Fibroblast of lung (primary cell): ENCODE results near the gene AKT1S1.

Experiments used
- EZH2 ChIP-seq: IDR thresholded peaks from 2 replicates; pipeline ENCODE4 v1.5.1; 2012; ENCODE audit warnings: low read length, control low read depth, mild to moderate bottlenecking; ENCODE audit errors: missing control alignments
- TF ChIP-seq, protein P1 (sequence below), 2 donors: IDR thresholded peaks in 1 of 2; conservative IDR thresholded peaks in 1 of 2; 1 replicate in 1 of 2; 2 replicates in 1 of 2; pipeline ENCODE4 v1.5.1; 2011 to 2012; ENCODE audit warnings: low read length in 2 of 2, control low read depth in 1 of 2, inconsistent platforms in 1 of 2, low read depth in 1 of 2, mild to moderate bottlenecking in 1 of 2

DNA sequence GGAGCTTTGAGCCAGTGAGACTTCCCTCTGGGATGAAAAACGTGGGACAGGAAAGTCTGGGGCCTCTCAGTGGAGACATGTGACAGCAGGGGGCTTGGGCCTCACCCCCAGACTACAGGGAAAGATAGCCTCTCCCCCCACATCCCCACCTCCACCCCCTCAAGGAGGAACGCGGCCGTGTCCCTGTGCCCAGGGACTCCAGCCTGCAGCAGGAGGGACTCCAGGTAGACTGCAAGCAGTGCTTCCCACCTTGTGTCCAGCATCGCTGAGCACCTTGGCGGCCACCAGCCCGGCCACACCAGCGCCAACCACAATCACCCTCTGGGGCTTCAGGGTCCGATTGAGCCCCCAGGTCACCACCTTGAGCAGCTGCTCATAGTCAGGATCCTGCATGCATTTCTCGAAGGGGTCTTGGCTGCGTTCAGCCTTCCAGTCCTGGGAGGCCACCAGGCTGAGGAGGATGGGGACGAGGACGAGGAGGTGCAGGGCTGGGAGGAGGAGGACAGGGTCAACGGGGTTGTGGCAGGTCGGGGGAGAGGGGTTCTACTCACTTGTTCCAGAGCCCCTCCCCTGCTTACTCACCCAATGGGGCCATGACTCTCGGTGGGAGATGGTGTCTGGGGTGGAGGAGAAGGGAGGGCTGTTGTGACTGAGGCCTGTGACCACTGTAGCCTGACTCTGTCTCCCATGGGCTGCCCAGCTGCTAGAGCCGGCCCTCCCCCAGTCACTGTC, 18.6 kb upstream of the AKT1S1 start:
- no peak for TF ChIP-seq EZH2
- TF ChIP-seq, protein P1, sequence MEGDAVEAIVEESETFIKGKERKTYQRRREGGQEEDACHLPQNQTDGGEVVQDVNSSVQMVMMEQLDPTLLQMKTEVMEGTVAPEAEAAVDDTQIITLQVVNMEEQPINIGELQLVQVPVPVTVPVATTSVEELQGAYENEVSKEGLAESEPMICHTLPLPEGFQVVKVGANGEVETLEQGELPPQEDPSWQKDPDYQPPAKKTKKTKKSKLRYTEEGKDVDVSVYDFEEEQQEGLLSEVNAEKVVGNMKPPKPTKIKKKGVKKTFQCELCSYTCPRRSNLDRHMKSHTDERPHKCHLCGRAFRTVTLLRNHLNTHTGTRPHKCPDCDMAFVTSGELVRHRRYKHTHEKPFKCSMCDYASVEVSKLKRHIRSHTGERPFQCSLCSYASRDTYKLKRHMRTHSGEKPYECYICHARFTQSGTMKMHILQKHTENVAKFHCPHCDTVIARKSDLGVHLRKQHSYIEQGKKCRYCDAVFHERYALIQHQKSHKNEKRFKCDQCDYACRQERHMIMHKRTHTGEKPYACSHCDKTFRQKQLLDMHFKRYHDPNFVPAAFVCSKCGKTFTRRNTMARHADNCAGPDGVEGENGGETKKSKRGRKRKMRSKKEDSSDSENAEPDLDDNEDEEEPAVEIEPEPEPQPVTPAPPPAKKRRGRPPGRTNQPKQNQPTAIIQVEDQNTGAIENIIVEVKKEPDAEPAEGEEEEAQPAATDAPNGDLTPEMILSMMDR (conservative IDR thresholded peaks at IDR 0.05 in 1 of 2, IDR thresholded peaks at IDR 0.05 in 1 of 2; ENCODE audit: low read depth in 1 of 2, low read length in 2 of 2) = no peak
